Breast epithelium (tissue), 4 donors: ENCODE results near the gene STX18. TPM values are rescaled to one million over a fixed set of nuclear protein-coding genes. Genes with fewer than 3 reads are reported as not detected.

ENCODE experiments used
- DNase-seq, 2 donors: peaks; one replicate each; pipeline ENCODE4 v3.0.0-alpha.2; 2019; ENCODE audit warnings: low spot score in 2 of 2
- H3K27ac ChIP-seq, 2 donors: fragments of 200-600 bp; sonication (generic) in 1 of 2; one replicate each; pipeline ENCODE4 v1.5.1; 2016 to 2019; ENCODE audit warnings: mild to moderate bottlenecking in 1 of 2
- H3K27me3 ChIP-seq, 2 donors: fragments of 200-600 bp; sonication (generic) in 1 of 2; one replicate each; pipeline versions ENCODE4 v1.5.1 to v1.6.0; 2017 to 2019; ENCODE audit warnings: control low read depth in 1 of 2, mild to moderate bottlenecking in 1 of 2
- H3K36me3 ChIP-seq: fragments of 200-600 bp; one replicate; pipeline ENCODE4 v1.5.1; 2019
- H3K4me1 ChIP-seq, 2 donors: fragments of 200-600 bp; sonication (generic); one replicate each; pipeline ENCODE4 v1.5.1; 2016 to 2019; ENCODE audit warnings: control low read depth in 1 of 2
- H3K4me3 ChIP-seq, 3 donors: fragments of 200-600 bp; sonication (generic); 1 replicate in 2 of 3; 2 replicates in 1 of 3; pipeline ENCODE4 v1.5.1; 2016 to 2019; ENCODE audit warnings: mild to moderate bottlenecking in 3 of 3, moderate library complexity in 2 of 3
- H3K9me3 ChIP-seq, 2 donors: fragments of 200-600 bp; sonication (generic) in 1 of 2; one replicate each; pipeline ENCODE4 v1.5.1; 2016 to 2019; ENCODE audit warnings: control low read depth in 1 of 2
- POLR2A ChIP-seq: fragments of 450-650 bp; IDR thresholded peaks from one replicate; pipeline ENCODE4 v1.6.1; 2016; ENCODE audit warnings: antibody characterized with exemption, mild to moderate bottlenecking, moderate library complexity
- POLR2AphosphoS5 ChIP-seq, 3 donors: sonication (generic); formaldehyde crosslinking; IDR thresholded peaks; one replicate each; pipeline ENCODE4 v1.6.1; 2017; ENCODE audit warnings: antibody characterized with exemption in 3 of 3
- intact Hi-C: fragments of 100-400 bp; cut with DNase I; formaldehyde crosslinking; loops from one replicate; pipeline ENCODE4 v1.15.1; 2023; ENCODE audit warnings: low total_unique reads
- total RNA-seq, 3 donors: library from RNA; depleted of rRNA; stranded (reverse); fragments of >200 nt; gene quantifications; one replicate each; pipeline ENCODE4 v1.1.0, GENCODE V29; 2016
- TF ChIP-seq, protein P1 (sequence below), 3 donors: fragments of 450-650 bp; IDR thresholded peaks; one replicate each; pipeline ENCODE4 v1.5.1; 2016 to 2017; ENCODE audit warnings: antibody characterized with exemption in 3 of 3, mild to moderate bottlenecking in 3 of 3, moderate library complexity in 3 of 3

The STX18 gene
- total RNA-seq, 3 donors from 2014 or later = 32.2 to 36.3 (median 32.8) TPM

DNA sequence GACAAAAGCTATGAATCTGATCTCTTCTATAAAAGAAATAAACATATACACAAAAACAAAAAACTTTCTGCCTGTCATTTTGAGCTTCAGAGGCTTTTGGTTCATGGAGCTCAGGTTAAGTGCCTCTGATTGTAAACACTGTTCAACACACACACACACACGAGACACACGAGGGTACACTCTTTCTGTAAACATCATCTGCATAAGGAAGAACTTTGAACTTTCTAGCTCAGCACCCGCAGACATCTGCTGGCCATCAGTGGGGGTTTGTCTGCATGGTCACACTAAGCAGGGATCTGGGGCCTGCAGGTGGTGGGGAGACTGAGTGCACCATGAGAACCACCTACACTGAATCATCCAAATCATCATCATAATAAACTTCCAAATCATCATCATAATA lies 54.9 kb downstream of the STX18 start:
- Histone ChIP-seq H3K4me3 (no peak overlapping the region), H3K4me1 (peaks cover 0 to under 1% of the 10 kb centered on the region in 2 donors), H3K27me3 (no peaks in the 10 kb centered on the region), H3K27ac (no peak overlapping the region), H3K9me3 (no peaks in the 10 kb centered on the region), H3K36me3 (no peaks in the 10 kb centered on the region)
- intact Hi-C loops = no loop called here
- TF ChIP-seq POLR2A (no peak), POLR2AphosphoS5 (IDR thresholded peaks at IDR 0.05) (no peak)
- TF ChIP-seq, protein P1, sequence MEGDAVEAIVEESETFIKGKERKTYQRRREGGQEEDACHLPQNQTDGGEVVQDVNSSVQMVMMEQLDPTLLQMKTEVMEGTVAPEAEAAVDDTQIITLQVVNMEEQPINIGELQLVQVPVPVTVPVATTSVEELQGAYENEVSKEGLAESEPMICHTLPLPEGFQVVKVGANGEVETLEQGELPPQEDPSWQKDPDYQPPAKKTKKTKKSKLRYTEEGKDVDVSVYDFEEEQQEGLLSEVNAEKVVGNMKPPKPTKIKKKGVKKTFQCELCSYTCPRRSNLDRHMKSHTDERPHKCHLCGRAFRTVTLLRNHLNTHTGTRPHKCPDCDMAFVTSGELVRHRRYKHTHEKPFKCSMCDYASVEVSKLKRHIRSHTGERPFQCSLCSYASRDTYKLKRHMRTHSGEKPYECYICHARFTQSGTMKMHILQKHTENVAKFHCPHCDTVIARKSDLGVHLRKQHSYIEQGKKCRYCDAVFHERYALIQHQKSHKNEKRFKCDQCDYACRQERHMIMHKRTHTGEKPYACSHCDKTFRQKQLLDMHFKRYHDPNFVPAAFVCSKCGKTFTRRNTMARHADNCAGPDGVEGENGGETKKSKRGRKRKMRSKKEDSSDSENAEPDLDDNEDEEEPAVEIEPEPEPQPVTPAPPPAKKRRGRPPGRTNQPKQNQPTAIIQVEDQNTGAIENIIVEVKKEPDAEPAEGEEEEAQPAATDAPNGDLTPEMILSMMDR (IDR thresholded peaks at IDR 0.05) = no peak
- DNase-seq = no peak

DNA sequence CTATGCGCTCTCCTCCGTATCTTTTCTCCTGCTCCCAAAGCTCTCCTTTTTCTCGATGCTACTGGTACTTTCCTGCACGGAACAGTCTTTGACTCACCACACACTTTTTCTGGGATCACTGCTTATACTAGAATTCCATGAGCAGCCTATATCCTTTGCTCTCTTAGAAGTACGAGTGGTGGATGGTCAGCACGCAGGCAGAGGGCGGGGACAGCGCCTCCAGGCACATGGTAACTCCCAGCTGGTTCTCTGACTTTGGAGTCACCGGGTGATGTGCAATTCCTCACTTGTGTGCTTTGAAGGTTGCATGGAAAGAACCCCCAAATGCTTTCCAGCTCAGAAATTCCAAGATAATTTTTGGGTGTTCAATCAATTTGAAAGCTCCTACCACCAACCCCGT lies 56.0 kb downstream of the STX18 start:
- no peak overlapping the region for H3K4me3 ChIP-seq
- intact Hi-C loops = no loop called here
- H3K4me1 ChIP-seq = peaks cover 0 to 12% of the 10 kb centered on the region in 2 donors
- no peak overlapping the region for H3K27ac ChIP-seq
- H3K36me3 ChIP-seq = no peaks in the 10 kb centered on the region
- no peaks in the 10 kb centered on the region for H3K9me3 ChIP-seq
- no peak for DNase-seq
- TF ChIP-seq POLR2A (no peak), POLR2AphosphoS5 (IDR thresholded peaks at IDR 0.05) (no peak)
- TF ChIP-seq, protein P1 (IDR thresholded peaks at IDR 0.05) = no peak
- H3K27me3 ChIP-seq = no peaks in the 10 kb centered on the region

DNA sequence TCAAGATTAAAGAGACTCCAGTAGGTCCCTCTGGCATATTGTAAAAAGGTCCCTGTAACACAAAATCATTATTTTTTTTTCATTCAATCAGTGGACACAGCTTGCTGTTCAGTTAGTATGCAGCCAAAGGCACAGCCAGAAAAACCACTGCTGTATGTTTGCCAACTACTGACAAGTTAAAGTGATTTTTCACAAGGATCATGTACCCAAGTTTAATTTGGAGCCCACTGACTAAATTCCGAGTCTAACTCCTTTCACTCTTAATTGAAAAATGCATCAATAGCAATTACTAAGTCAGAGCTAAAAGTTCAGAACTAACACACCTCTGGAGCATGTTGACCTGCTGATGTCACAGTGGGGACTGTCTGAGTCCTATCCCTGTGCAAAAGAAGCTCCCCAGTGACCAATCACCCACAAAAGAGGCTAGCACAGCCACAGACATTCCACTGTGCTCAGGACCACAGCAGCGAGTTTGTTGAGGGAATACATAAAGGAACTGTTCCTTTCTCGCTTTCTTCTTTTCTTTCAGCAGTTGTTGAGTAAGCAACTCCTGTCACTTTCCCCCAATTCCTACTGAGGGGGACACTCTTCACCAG lies 60.4 kb downstream of the STX18 start:
- Histone ChIP-seq H3K27ac (peak overlapping the region in 1 of 2 donors; percentile 15), H3K4me1 (peaks cover 0 to 12% of the 10 kb centered on the region in 2 donors), H3K36me3 (no peaks in the 10 kb centered on the region), H3K27me3 (no peaks in the 10 kb centered on the region), H3K9me3 (no peaks in the 10 kb centered on the region), H3K4me3 (no peak overlapping the region)
- DNase-seq = no peak
- intact Hi-C loops = loop anchor here (5.0 kb wide), 1 partner anchor 606 kb away; no protein-coding TSS in a partner anchor
- TF ChIP-seq POLR2AphosphoS5 (IDR thresholded peaks at IDR 0.05) (no peak), POLR2A (no peak)
- TF ChIP-seq, protein P1 (IDR thresholded peaks at IDR 0.05) = no peak

DNA sequence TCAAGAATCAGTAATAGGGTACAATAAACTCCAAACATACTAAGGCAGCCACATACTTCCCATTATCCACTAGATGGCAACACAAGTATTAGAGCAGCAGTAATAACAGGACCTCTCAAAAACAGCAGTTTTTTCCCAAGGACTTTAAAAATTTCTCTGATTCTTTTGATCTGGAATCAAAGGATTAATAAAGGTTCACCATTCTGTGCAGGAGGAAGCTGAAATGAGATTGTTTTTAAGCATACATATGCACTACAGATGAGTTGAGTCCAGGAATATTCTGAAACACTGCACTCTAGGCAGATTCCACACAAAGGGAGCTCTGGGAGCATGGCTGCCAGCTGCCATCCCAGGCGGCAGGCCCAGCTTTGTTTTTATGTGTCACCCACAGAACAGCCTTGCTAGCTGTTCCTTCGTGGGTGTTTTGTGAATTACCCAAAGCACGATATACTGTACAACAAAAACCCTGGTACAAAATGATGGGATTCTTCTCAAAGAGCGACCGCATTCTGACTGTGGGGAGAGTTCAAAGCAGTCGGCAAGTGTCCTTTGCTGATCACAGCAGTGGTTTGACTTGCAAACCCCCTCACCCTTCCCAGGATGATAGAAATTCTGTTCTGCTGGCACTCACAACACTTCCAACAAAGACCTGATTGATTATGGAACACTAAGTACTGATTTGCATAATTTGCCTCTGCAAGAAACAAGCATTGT lies 61.0 kb downstream of the STX18 start:
- Histone ChIP-seq H3K4me1 (peaks cover 0 to 12% of the 10 kb centered on the region in 2 donors), H3K9me3 (no peaks in the 10 kb centered on the region), H3K27me3 (no peaks in the 10 kb centered on the region), H3K27ac (peak overlapping the region in 1 of 2 donors; percentile 7), H3K4me3 (no peak overlapping the region), H3K36me3 (no peaks in the 10 kb centered on the region)
- no peak for DNase-seq
- TF ChIP-seq, protein P1 (IDR thresholded peaks at IDR 0.05) = no peak
- no peak for TF ChIP-seq POLR2A
- TF ChIP-seq POLR2AphosphoS5 (IDR thresholded peaks at IDR 0.05) = no peak
- intact Hi-C loops = loop anchor here (5.0 kb wide), 1 partner anchor 606 kb away; no protein-coding TSS in a partner anchor

DNA sequence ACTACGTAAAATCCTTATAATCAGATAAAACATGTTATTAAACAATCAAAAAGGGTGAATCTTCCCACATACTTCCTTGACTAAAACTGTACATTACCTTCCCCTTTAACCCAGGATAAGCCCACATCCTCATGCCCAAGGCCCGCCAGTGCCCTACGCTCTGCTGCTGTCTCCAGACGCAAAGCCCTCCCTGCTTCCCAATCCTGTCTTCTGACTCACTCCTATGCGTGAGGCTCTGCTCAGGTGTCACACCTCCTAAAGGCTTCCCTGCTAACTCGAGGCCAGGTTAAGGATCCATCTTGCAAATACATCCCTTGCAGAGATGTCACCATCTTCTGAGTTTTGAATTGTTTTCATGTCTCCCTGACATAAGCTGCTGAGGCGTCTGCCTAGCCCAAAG lies 61.6 kb downstream of the STX18 start:
- H3K4me3 ChIP-seq = no peak overlapping the region
- H3K27ac ChIP-seq = no peak overlapping the region
- no peak for TF ChIP-seq POLR2AphosphoS5 (IDR thresholded peaks at IDR 0.05)
- TF ChIP-seq POLR2A = no peak
- TF ChIP-seq, protein P1 (IDR thresholded peaks at IDR 0.05) = no peak
- no peaks in the 10 kb centered on the region for H3K27me3 ChIP-seq
- H3K4me1 ChIP-seq = peaks cover 0 to 12% of the 10 kb centered on the region in 2 donors
- no peaks in the 10 kb centered on the region for H3K36me3 ChIP-seq
- no peak for DNase-seq
- H3K9me3 ChIP-seq = no peaks in the 10 kb centered on the region
- intact Hi-C loops = loop anchor here (5.0 kb wide), 1 partner anchor 607 kb away; no protein-coding TSS in a partner anchor
